Hepatic stellate cell (primary cell): ENCODE measurements around the gene LAMC3.

Source experiments
- DNase-seq: peaks from one replicate; pipeline ENCODE4 v3.0.0; 2011; ENCODE audit warnings: low spot score

The LAMC3 gene

DNA sequence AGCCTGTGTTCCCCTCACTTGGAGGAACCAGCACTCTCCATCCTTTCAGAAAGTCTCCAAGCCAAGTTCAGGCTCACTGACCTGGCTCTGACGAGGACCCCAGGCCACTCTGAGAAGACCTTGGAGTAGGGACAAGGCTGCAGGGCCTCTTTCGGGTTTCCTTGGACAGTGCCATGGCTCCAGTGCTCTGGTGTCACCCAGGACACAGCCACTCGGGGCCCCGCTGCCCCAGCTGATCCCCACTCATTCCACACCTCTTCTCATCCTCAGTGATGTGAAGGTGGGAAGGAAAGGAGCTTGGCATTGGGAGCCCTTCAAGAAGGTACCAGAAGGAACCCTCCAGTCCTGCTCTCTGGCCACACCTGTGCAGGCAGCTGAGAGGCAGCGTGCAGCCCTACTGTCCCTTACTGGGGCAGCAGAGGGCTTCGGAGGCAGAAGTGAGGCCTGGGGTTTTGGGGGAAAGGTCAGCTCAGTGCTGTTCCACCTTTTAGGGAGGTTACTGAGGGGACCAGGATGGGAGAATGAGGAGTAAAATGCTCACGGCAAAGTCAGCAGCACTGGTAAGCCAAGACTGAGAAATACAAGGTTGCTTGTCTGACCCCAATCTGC is 111.8 kb downstream of the LAMC3 start:
- DNase-seq, result no peak

GRCh38 chr9:131121346-131121745 is 112.4 kb downstream of the LAMC3 start:
- DNase-seq, result no peak

- no peak for DNase-seq
Measured at GRCh38 chr9:131122158-131122557, 113.2 kb downstream of the LAMC3 start.

- DNase-seq, result no peak
Measured at GRCh38 chr9:131125038-131125287, 116.0 kb downstream of the LAMC3 start.

DNA sequence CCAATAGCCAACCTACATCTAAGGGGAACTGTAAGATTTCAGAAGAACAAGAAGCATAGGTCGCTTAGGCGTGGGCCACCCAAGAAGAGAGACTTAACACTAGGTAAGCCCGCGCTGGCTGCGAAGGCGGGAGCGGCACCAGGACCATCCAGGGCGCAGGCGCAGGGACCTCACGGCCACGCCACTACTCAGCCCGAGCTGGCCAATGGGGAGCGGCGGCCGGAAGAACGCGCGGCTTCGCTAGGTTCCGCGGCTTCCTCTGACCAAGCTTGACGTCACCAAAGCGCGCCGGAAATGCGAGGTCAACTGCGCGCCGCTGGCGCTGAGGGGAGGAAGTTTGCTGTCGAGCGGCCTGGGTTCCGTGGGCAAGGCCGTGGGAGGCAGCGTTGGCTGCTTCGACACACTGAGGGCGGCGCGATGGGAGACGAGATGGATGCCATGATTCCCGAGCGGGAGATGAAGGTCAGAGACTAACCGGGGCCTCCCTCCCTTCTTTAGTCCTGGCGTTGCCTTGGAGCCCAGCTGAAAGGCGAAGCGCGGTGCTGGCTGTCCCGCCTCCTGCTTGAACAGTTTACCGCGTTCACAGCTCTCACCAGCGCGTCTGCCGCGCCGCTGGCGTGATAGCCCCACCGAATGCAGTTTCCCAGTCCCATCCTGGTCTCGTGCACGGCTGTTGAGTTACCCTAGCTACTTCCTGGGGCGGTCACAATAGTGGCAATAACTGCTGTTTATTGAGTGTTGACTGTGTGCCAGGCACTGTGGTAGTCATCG is 116.5 kb downstream of the LAMC3 start, which contains the start of gene NUP214:
Gene NUP214 (plus strand): TSS at position 299 of the 771 bp plus-strand sequence. CDS start 119 bp downstream, at position 418.
- DNase-seq, result peak; percentile 99

- DNase-seq, result no peak
Measured at GRCh38 chr9:131126059-131126426, 117.1 kb downstream of the LAMC3 start.

DNA sequence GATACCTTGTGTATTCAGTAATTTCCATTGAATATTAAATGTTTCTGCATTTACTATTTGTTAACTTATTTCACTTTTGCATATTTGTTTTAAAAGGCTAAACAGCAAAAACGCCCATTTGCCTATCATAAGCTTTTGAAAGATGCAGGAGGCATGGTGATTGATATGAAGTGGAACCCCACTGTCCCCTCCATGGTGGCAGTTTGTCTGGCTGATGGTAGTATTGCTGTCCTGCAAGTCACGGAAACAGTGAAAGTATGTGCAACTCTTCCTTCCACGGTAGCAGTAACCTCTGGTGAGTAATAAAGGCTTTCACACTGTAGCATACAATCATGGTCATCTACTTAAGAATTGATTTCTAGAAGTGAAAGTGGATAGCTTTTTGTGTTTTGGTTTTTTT is 120.2 kb downstream of the LAMC3 start:
- no peak for DNase-seq

- no peak for DNase-seq
Measured at GRCh38 chr9:131138676-131139075, 129.7 kb downstream of the LAMC3 start.

- no peak for DNase-seq
Measured at GRCh38 chr9:131140112-131140511, 131.1 kb downstream of the LAMC3 start.

GRCh38 chr9:131140550-131140949 is 131.6 kb downstream of the LAMC3 start:
- no peak for DNase-seq

- no peak for DNase-seq
Measured at GRCh38 chr9:131142160-131142559, 133.2 kb downstream of the LAMC3 start.
